Endothelial cell of umbilical vein (primary cell): ENCODE measurements around the gene SLC7A11. TPM values are rescaled to one million over a fixed set of nuclear protein-coding genes. Genes with fewer than 3 reads are reported as not detected.

Experiments used
- BruUV-seq: library from RNA; stranded (reverse); fragments of 400-500 nt; replicated peaks from 2 replicates; lab custom pipeline; 2021; lab: Mats Ljungman, UMichigan
- CTCF ChIA-PET: fragments of 300-600, 350-600 bp; sonication (Branson Sonifier 250); formaldehyde crosslinking; loops from one replicate; lab custom pipeline; 2021; ENCODE audit warnings: antibody characterized with exemption, inconsistent platforms; lab: Charles Lee
- POLR2A ChIA-PET: fragments of 300-600, 350-600 bp; sonication (Branson Sonifier 250); formaldehyde crosslinking; loops from one replicate; lab custom pipeline; 2021; ENCODE audit warnings: antibody characterized with exemption, inconsistent platforms; lab: Charles Lee
- DNase-seq: peaks from one replicate; pipeline ENCODE4 v3.0.0-alpha.2; 2011; ENCODE audit warnings: low read depth, low spot score
- FAIRE-seq: peaks from 2 replicates; lab custom pipeline; 2011; peaks lifted over from hg19 to GRCh38; lab: Jason Lieb, UNC
- H2AFZ ChIP-seq: 2 replicates; pipeline ENCODE4 v1.6.0; 2012; ENCODE audit warnings: low read depth, low read length, control low read depth, inconsistent platforms
- H3K27ac ChIP-seq: 2 replicates; pipeline ENCODE4 v1.5.1; 2011; ENCODE audit warnings: low read depth, mild to moderate bottlenecking, control low read depth, low read length, moderate library complexity; ENCODE audit not compliant: insufficient read depth
- H3K27me3 ChIP-seq, 2 experiments: 2 replicates each; pipeline versions ENCODE4 v1.6.0 to v1.6.1; 2011; ENCODE audit warnings: low read length in 2 of 2, mixed read lengths in 1 of 2; ENCODE audit not compliant: control insufficient read depth in 2 of 2, insufficient read depth in 2 of 2
- H3K36me3 ChIP-seq, 2 experiments: 2 replicates in 1 of 2; 3 replicates in 1 of 2; pipeline ENCODE4 v1.5.1; 2011; ENCODE audit warnings: low read length in 2 of 2, mild to moderate bottlenecking in 1 of 2, moderate library complexity in 1 of 2; ENCODE audit not compliant: control insufficient read depth in 2 of 2, insufficient read depth in 2 of 2; ENCODE audit errors: extremely low read depth in 1 of 2
- H3K4me1 ChIP-seq: 3 replicates; pipeline ENCODE4 v1.5.1; 2011; ENCODE audit warnings: mild to moderate bottlenecking, low read length; ENCODE audit not compliant: control insufficient read depth, insufficient read depth; ENCODE audit errors: extremely low read depth
- H3K4me2 ChIP-seq: 2 replicates; pipeline ENCODE4 v1.6.1; 2011; ENCODE audit warnings: low read length, control low read depth, mixed read lengths; ENCODE audit not compliant: insufficient read depth
- H3K4me3 ChIP-seq, 3 experiments: fragments of 200-600 bp in 1 of 3; sonication (generic), shearing (Covaris generic) in 1 of 3; replicated peaks in 1 of 3; 2 replicates each; pipeline ENCODE4 v1.5.1; 2011 to 2016; ENCODE audit warnings: control low read depth in 3 of 3, low read length in 3 of 3, mild to moderate bottlenecking in 2 of 3, inconsistent platforms in 1 of 3, low read depth in 1 of 3, moderate library complexity in 1 of 3; ENCODE audit not compliant: insufficient read depth in 1 of 3
- H3K79me2 ChIP-seq: 2 replicates; pipeline ENCODE4 v1.6.0; 2012; ENCODE audit warnings: low read length, inconsistent platforms; ENCODE audit not compliant: control insufficient read depth, insufficient read depth
- H3K9ac ChIP-seq: replicated peaks from 2 replicates; pipeline ENCODE3; 2011; ENCODE audit warnings: low read length, control low read depth; ENCODE audit not compliant: insufficient read depth; ENCODE audit errors: extremely low read depth
- H3K9me1 ChIP-seq: replicated peaks from 3 replicates; pipeline ENCODE4 v1.6.0; 2011; ENCODE audit warnings: mild to moderate bottlenecking, low read length; ENCODE audit not compliant: control insufficient read depth, insufficient read depth; ENCODE audit errors: extremely low read depth
- H3K9me3 ChIP-seq: replicated peaks from 2 replicates; pipeline ENCODE4 v1.5.1; 2012; ENCODE audit warnings: low read length, inconsistent platforms; ENCODE audit not compliant: control insufficient read depth, insufficient read depth
- H4K20me1 ChIP-seq: replicated peaks from 2 replicates; pipeline ENCODE3; 2011; ENCODE audit warnings: mild to moderate bottlenecking, low read length; ENCODE audit not compliant: control insufficient read depth, insufficient read depth; ENCODE audit errors: extremely low read depth
- CTCF ChIP-seq, 2 donors: IDR thresholded peaks; 1 replicate in 1 of 2; 2 replicates in 1 of 2; pipeline ENCODE4 v1.5.1; 2011; ENCODE audit warnings: low read length in 2 of 2, mild to moderate bottlenecking in 2 of 2, moderate library complexity in 2 of 2, control low read depth in 1 of 2, inconsistent platforms in 1 of 2, low read depth in 1 of 2; ENCODE audit not compliant: insufficient read depth in 1 of 2; ENCODE audit errors: extremely low read depth in 1 of 2
- FOS ChIP-seq: IDR thresholded peaks from 2 replicates; pipeline ENCODE4 v1.6.1; 2011; ENCODE audit warnings: mild to moderate bottlenecking, low read length, moderate library complexity, borderline replicate concordance; ENCODE audit not compliant: insufficient read depth
- GATA2 ChIP-seq: IDR thresholded peaks from 2 replicates; pipeline ENCODE4 v1.7.0; 2011; ENCODE audit warnings: low read depth, mild to moderate bottlenecking, moderate library complexity, mixed read lengths, low read length; ENCODE audit not compliant: insufficient read length, insufficient read depth
- JUN ChIP-seq: IDR thresholded peaks from 2 replicates; pipeline ENCODE4 v1.6.1; 2011; ENCODE audit warnings: borderline replicate concordance, low read depth; ENCODE audit not compliant: insufficient read length, insufficient read depth
- MAX ChIP-seq: IDR thresholded peaks from 2 replicates; pipeline ENCODE4 v1.6.1; 2011; ENCODE audit not compliant: insufficient read depth, insufficient read length
- MYC ChIP-seq: IDR thresholded peaks from one replicate; pipeline ENCODE4 v1.6.1; 2011; ENCODE audit warnings: mild to moderate bottlenecking, low read depth, low read length
- POLR2A ChIP-seq: IDR thresholded peaks from 2 replicates; pipeline ENCODE4 v1.6.1; 2012; ENCODE audit warnings: low read depth, mild to moderate bottlenecking, control low read depth, low read length
- POLR2AphosphoS5 ChIP-seq: IDR thresholded peaks from 2 replicates; pipeline ENCODE4 v1.6.1; 2012; ENCODE audit warnings: low read depth, mild to moderate bottlenecking, control low read depth, low read length, moderate library complexity; ENCODE audit not compliant: insufficient read depth
- dilution Hi-C: fragments of 300-500 bp; cut with MboI; formaldehyde crosslinking; loops from one replicate; pipeline ENCODE4 v1.15.0; 2019; ENCODE audit warnings: low sequenced_read_pairs; ENCODE audit not compliant: extremely low pct_ligation_motif_present
- intact Hi-C: fragments of 100-400 bp; cut with micrococcal nuclease; formaldehyde crosslinking; loops from one replicate; pipeline ENCODE4 v1.10.0; 2022
- polyA plus RNA-seq, 4 experiments: library from polyadenylated mRNA; depleted of rRNA in 3 of 4; stranded (reverse) in 3 of 4; unstranded in 1 of 4; fragments of >200 nt; gene quantifications; 2 replicates each; pipeline versions ENCODE4 v1.2.1 to v1.2.3, GENCODE V29; 2011 to 2012; ENCODE audit warnings: missing spikeins in 1 of 4
- total RNA-seq: library from RNA; stranded (reverse); gene quantifications from 2 replicates; pipeline ENCODE4 v1.2.3, GENCODE V29; 2021

The SLC7A11 gene
- total and polyA plus RNA-seq, 2 donors (not counting 3 experiments of a cell fraction or from before 2014, with no cell fraction given) = 28.4 to 82.7 TPM

GRCh38 chr4:138247643-138248042 lies 5.5 kb upstream of the SLC7A11 start:
- BruUV-seq = no TSS peak
- Histone ChIP-seq H3K79me2 (peaks cover 3% of the 10 kb centered on the region), H4K20me1 (no peaks in the 10 kb centered on the region), H3K4me1 (peaks cover 16% of the 10 kb centered on the region), H3K9ac (no peak overlapping the region), H3K27me3 (no peaks in the 10 kb centered on the region), H3K9me1 (no peaks in the 10 kb centered on the region), H3K4me3 (no peak overlapping the region), H3K27ac (no peak overlapping the region), H3K9me3 (no peaks in the 10 kb centered on the region), H2AFZ (no peak overlapping the region), H3K4me2 (no peak overlapping the region), H3K36me3 (no peaks in the 10 kb centered on the region)
- TF ChIP-seq MYC = no peak
- TF ChIP-seq MAX = no peak
- TF ChIP-seq FOS = no peak
- TF ChIP-seq CTCF (IDR thresholded peaks at IDR 0.05; ENCODE audit: extremely low read depth in 1 of 2, insufficient read depth in 1 of 2, low read depth in 1 of 2, low read length in 2 of 2) = no peak
- no peak for TF ChIP-seq POLR2A
- no peak for TF ChIP-seq POLR2AphosphoS5
- TF ChIP-seq JUN = no peak
- no peak for TF ChIP-seq GATA2
- DNase-seq (no peak), FAIRE-seq (no peak)
- ChIA-PET CTCF (interaction anchor here (0.7 to 1.3 kb wide), 5 partner anchors 10 to 690 kb away, joined by 3 to 8 read pairs (median 3); no protein-coding TSS in a partner anchor), POLR2A (no interaction called here)
- intact Hi-C loops (loop anchor here (10.0 kb wide), 1 partner anchor 627 kb away; no protein-coding TSS in a partner anchor), dilution Hi-C loops (no loop called here)
